HEK293 (cell line): Measurements from ENCODE around the gene QSER1.

Experiments used
- CTCF ChIP-seq: fragments of 450-650 bp; formaldehyde crosslinking; IDR thresholded peaks from 2 replicates; pipeline ENCODE4 v1.5.1; 2016; ENCODE audit warnings: missing biosample characterization, missing genetic modification characterization
- REST ChIP-seq: fragments of 450-650 bp; formaldehyde crosslinking; IDR thresholded peaks from 2 replicates; pipeline ENCODE4 v1.5.1; 2016; ENCODE audit warnings: missing biosample characterization, missing genetic modification characterization
- SALL2 ChIP-seq: fragments of 450-650 bp; formaldehyde crosslinking; IDR thresholded peaks from 2 replicates; pipeline ENCODE4 v1.5.0; 2017; ENCODE audit warnings: missing biosample characterization, mild to moderate bottlenecking, missing genetic modification characterization, borderline replicate concordance
- WT1 ChIP-seq: fragments of 450-650 bp; formaldehyde crosslinking; IDR thresholded peaks from 2 replicates; pipeline ENCODE4 v1.5.1; 2016; ENCODE audit warnings: missing biosample characterization, missing genetic modification characterization
- ZNF18 ChIP-seq: fragments of 450-650 bp; formaldehyde crosslinking; IDR thresholded peaks from 2 replicates; pipeline ENCODE4 v1.5.1; 2016; ENCODE audit warnings: missing biosample characterization, missing genetic modification characterization
- ZNF292 ChIP-seq: fragments of 450-650 bp; formaldehyde crosslinking; IDR thresholded peaks from 2 replicates; pipeline ENCODE4 v1.5.1; 2016; ENCODE audit warnings: low read depth, missing biosample characterization, missing genetic modification characterization, borderline replicate concordance
- ZNF449 ChIP-seq: fragments of 450-650 bp; formaldehyde crosslinking; IDR thresholded peaks from 2 replicates; pipeline ENCODE4 v1.5.1; 2017; ENCODE audit warnings: missing biosample characterization, mild to moderate bottlenecking, missing genetic modification characterization, moderate library complexity
- ZNF580 ChIP-seq: fragments of 450-650 bp; formaldehyde crosslinking; IDR thresholded peaks from 2 replicates; pipeline ENCODE4 v1.5.1; 2016; ENCODE audit warnings: missing biosample characterization, missing genetic modification characterization
- ZNF747 ChIP-seq: fragments of 450-650 bp; formaldehyde crosslinking; IDR thresholded peaks from 2 replicates; pipeline ENCODE4 v1.5.1; 2016; ENCODE audit warnings: missing biosample characterization, missing genetic modification characterization

- TF ChIP-seq CTCF (tag by site-specific recombination) (no peak), ZNF580 (no peak), ZNF292 (no peak), SALL2 (tag by site-specific recombination) (no peak), WT1 (tag by site-specific recombination) (no peak), REST (tag by site-specific recombination) (no peak), ZNF18 (tag by site-specific recombination) (no peak), ZNF747 (tag by site-specific recombination) (no peak), ZNF449 (no peak)
Observed at GRCh38 chr11:32881286-32881685, 11.3 kb upstream of the QSER1 start.
